ENCODE data around the gene RBM38. TPM values are rescaled to one million over a fixed set of nuclear protein-coding genes. Genes with fewer than 3 reads are reported as not detected.

The RBM38 gene
- total and polyA plus RNA-seq, 9 of the 15 experiments (the other 6 are each of a cell fraction or from before 2014, with no cell fraction given), result 0.28 to 82.4 (median 33.2) TPM

DNA sequence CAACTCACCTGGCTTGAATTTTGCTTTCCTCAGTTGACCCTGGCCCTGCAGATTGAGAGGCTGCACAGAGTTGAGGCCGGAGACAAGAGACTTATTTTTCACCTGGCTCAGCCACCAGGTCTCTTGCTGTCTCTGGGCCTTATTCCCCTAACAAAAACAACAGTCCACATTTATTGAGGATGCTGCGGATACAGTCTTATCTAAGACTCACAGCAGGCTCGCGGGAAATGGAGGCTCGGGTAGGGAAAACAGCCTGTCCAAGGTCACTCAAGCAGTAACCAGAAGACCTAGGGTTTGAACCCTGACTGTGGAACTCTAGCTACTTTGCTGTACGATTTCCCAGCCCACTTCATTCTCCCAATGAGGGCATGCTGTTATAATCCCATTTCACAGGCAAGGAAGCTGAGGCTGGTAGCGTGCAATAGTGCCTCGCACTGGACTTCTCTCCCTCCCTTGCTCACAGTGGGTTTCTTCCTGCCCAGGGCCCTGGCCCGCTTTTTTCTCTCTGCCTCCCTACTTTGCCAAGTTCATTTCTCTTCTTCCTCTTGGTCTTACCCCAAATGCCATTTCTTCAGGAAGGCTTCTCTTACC is 57.7 kb downstream of the RBM38 start (continued):
- no peak for TF ChIP-seq IFI16 (CRISPR knock-in tag; IDR thresholded peaks at IDR 0.05)
- TF ChIP-seq ZNF695 (CRISPR knock-in tag; IDR thresholded peaks at IDR 0.05), result no peak
- TF ChIP-seq MTF1 (CRISPR knock-in tag; IDR thresholded peaks at IDR 0.05; ENCODE audit: borderline replicate concordance), result no peak
- no peak for TF ChIP-seq NFXL1 (CRISPR knock-in tag; IDR thresholded peaks at IDR 0.05)
- TF ChIP-seq SLC30A9 (CRISPR knock-in tag; IDR thresholded peaks at IDR 0.05), result no peak
- TF ChIP-seq POLR2B (IDR thresholded peaks at IDR 0.05; ENCODE audit: low read depth, partially characterized antibody), result no peak
- no peak for TF ChIP-seq PRMT5 (CRISPR knock-in tag; IDR thresholded peaks at IDR 0.05)
- no peak for TF ChIP-seq RBM15 (IDR thresholded peaks at IDR 0.05; ENCODE audit: insufficient read depth, low read length)
- peak; percentile 25; the same call in 1 of the 2 replicates for TF ChIP-seq NCOR1 (IDR thresholded peaks at IDR 0.05)
- TF ChIP-seq, protein P1, sequence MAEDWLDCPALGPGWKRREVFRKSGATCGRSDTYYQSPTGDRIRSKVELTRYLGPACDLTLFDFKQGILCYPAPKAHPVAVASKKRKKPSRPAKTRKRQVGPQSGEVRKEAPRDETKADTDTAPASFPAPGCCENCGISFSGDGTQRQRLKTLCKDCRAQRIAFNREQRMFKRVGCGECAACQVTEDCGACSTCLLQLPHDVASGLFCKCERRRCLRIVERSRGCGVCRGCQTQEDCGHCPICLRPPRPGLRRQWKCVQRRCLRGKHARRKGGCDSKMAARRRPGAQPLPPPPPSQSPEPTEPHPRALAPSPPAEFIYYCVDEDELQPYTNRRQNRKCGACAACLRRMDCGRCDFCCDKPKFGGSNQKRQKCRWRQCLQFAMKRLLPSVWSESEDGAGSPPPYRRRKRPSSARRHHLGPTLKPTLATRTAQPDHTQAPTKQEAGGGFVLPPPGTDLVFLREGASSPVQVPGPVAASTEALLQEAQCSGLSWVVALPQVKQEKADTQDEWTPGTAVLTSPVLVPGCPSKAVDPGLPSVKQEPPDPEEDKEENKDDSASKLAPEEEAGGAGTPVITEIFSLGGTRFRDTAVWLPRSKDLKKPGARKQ (CRISPR knock-in tag; IDR thresholded peaks at IDR 0.05), result no peak
- no peak for TF ChIP-seq MTA3 (IDR thresholded peaks at IDR 0.05; ENCODE audit: borderline replicate concordance)
- TF ChIP-seq, protein P2, sequence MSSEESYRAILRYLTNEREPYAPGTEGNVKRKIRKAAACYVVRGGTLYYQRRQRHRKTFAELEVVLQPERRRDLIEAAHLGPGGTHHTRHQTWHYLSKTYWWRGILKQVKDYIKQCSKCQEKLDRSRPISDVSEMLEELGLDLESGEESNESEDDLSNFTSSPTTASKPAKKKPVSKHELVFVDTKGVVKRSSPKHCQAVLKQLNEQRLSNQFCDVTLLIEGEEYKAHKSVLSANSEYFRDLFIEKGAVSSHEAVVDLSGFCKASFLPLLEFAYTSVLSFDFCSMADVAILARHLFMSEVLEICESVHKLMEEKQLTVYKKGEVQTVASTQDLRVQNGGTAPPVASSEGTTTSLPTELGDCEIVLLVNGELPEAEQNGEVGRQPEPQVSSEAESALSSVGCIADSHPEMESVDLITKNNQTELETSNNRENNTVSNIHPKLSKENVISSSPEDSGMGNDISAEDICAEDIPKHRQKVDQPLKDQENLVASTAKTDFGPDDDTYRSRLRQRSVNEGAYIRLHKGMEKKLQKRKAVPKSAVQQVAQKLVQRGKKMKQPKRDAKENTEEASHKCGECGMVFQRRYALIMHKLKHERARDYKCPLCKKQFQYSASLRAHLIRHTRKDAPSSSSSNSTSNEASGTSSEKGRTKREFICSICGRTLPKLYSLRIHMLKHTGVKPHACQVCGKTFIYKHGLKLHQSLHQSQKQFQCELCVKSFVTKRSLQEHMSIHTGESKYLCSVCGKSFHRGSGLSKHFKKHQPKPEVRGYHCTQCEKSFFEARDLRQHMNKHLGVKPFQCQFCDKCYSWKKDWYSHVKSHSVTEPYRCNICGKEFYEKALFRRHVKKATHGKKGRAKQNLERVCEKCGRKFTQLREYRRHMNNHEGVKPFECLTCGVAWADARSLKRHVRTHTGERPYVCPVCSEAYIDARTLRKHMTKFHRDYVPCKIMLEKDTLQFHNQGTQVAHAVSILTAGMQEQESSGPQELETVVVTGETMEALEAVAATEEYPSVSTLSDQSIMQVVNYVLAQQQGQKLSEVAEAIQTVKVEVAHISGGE (CRISPR knock-in tag; IDR thresholded peaks at IDR 0.05), result no peak
- TF ChIP-seq, protein P3, sequence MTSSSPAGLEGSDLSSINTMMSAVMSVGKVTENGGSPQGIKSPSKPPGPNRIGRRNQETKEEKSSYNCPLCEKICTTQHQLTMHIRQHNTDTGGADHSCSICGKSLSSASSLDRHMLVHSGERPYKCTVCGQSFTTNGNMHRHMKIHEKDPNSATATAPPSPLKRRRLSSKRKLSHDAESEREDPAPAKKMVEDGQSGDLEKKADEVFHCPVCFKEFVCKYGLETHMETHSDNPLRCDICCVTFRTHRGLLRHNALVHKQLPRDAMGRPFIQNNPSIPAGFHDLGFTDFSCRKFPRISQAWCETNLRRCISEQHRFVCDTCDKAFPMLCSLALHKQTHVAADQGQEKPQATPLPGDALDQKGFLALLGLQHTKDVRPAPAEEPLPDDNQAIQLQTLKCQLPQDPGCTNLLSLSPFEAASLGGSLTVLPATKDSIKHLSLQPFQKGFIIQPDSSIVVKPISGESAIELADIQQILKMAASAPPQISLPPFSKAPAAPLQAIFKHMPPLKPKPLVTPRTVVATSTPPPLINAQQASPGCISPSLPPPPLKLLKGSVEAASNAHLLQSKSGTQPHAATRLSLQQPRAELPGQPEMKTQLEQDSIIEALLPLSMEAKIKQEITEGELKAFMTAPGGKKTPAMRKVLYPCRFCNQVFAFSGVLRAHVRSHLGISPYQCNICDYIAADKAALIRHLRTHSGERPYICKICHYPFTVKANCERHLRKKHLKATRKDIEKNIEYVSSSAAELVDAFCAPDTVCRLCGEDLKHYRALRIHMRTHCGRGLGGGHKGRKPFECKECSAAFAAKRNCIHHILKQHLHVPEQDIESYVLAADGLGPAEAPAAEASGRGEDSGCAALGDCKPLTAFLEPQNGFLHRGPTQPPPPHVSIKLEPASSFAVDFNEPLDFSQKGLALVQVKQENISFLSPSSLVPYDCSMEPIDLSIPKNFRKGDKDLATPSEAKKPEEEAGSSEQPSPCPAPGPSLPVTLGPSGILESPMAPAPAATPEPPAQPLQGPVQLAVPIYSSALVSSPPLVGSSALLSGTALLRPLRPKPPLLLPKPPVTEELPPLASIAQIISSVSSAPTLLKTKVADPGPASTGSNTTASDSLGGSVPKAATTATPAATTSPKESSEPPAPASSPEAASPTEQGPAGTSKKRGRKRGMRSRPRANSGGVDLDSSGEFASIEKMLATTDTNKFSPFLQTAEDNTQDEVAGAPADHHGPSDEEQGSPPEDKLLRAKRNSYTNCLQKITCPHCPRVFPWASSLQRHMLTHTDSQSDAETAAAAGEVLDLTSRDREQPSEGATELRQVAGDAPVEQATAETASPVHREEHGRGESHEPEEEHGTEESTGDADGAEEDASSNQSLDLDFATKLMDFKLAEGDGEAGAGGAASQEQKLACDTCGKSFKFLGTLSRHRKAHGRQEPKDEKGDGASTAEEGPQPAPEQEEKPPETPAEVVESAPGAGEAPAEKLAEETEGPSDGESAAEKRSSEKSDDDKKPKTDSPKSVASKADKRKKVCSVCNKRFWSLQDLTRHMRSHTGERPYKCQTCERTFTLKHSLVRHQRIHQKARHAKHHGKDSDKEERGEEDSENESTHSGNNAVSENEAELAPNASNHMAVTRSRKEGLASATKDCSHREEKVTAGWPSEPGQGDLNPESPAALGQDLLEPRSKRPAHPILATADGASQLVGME (CRISPR knock-in tag; IDR thresholded peaks at IDR 0.05), result no peak
- TF ChIP-seq, protein P4, sequence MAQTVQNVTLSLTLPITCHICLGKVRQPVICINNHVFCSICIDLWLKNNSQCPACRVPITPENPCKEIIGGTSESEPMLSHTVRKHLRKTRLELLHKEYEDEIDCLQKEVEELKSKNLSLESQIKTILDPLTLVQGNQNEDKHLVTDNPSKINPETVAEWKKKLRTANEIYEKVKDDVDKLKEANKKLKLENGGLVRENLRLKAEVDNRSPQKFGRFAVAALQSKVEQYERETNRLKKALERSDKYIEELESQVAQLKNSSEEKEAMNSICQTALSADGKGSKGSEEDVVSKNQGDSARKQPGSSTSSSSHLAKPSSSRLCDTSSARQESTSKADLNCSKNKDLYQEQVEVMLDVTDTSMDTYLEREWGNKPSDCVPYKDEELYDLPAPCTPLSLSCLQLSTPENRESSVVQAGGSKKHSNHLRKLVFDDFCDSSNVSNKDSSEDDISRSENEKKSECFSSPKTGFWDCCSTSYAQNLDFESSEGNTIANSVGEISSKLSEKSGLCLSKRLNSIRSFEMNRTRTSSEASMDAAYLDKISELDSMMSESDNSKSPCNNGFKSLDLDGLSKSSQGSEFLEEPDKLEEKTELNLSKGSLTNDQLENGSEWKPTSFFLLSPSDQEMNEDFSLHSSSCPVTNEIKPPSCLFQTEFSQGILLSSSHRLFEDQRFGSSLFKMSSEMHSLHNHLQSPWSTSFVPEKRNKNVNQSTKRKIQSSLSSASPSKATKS (CRISPR knock-in tag; IDR thresholded peaks at IDR 0.05), result no peak
